ENCODE results near the gene PI4KB.

Gene PI4KB

GRCh38 chr1:151346082-151346768 lies 19.0 kb upstream of the PI4KB start:
- no peak for DNase-seq (ENCODE audit: low spot score)

GRCh38 chr1:151344291-151344690 lies 17.1 kb upstream of the PI4KB start:
- DNase-seq (ENCODE audit: low spot score) = no peak

- DNase-seq (ENCODE audit: low spot score) = no peak
These were observed 16.4 kb upstream of the PI4KB start for GRCh38 chr1:151343587-151343986.

- DNase-seq (ENCODE audit: low spot score) = no peak
These were observed 15.4 kb upstream of the PI4KB start for GRCh38 chr1:151342569-151342968.

- no peak for DNase-seq (ENCODE audit: low spot score)
These were observed 14.8 kb upstream of the PI4KB start for GRCh38 chr1:151342021-151342420.

GRCh38 chr1:151340870-151341754 lies 13.9 kb upstream of the PI4KB start:
- DNase-seq (ENCODE audit: low spot score) = peak; percentile 86

- no peak for DNase-seq (ENCODE audit: low spot score)
These were observed 9.3 kb upstream of the PI4KB start for GRCh38 chr1:151336556-151336955.

GRCh38 chr1:151334822-151335221 lies 7.6 kb upstream of the PI4KB start:
- no peak for DNase-seq (ENCODE audit: low spot score)

GRCh38 chr1:151327903-151328674 lies 873 bp upstream of the PI4KB start:
- DNase-seq (ENCODE audit: low spot score) = no peak

GRCh38 chr1:151326619-151327222 lies 495 bp downstream of the PI4KB start:
- DNase-seq (ENCODE audit: low spot score) = peak; percentile 50

- DNase-seq (ENCODE audit: low spot score) = no peak
These were observed 1.4 kb downstream of the PI4KB start for GRCh38 chr1:151325646-151326429.

- DNase-seq (ENCODE audit: low spot score) = no peak
These were observed 2.0 kb downstream of the PI4KB start for GRCh38 chr1:151325231-151325630.

GRCh38 chr1:151324390-151324930 lies 2.8 kb downstream of the PI4KB start:
- DNase-seq (ENCODE audit: low spot score) = no peak

- DNase-seq (ENCODE audit: low spot score) = no peak
These were observed 8.2 kb downstream of the PI4KB start for GRCh38 chr1:151318975-151319374.

- DNase-seq (ENCODE audit: low spot score) = no peak
These were observed 11.5 kb downstream of the PI4KB start for GRCh38 chr1:151315565-151316235.

- peak; percentile 97 for DNase-seq (ENCODE audit: low spot score)
These were observed 12.9 kb downstream of the PI4KB start for GRCh38 chr1:151314137-151314875.

- peak; percentile 60 for DNase-seq (ENCODE audit: low spot score)
These were observed 13.7 kb downstream of the PI4KB start for GRCh38 chr1:151313501-151313900.

GRCh38 chr1:151312826-151313225 lies 14.4 kb downstream of the PI4KB start:
- no peak for DNase-seq (ENCODE audit: low spot score)

GRCh38 chr1:151312411-151312810 lies 14.8 kb downstream of the PI4KB start:
- no peak for DNase-seq (ENCODE audit: low spot score)

All from globus pallidus (tissue), 1 donor.